CD4-positive, alpha-beta T cell treated with Interferon alpha-2 for 1 hour (primary cell): ENCODE data around the gene HOXA13.

Source experiments
- DNase-seq, 2 donors: peaks; one replicate each; pipeline ENCODE4 v3.0.0-alpha.2; 2020 to 2022

The HOXA13 gene

GRCh38 chr7:27180431-27181420 lies 19.2 kb downstream of the HOXA13 start:
- DNase-seq = no peak

- DNase-seq = peak; percentile 52 to 65
These were observed 20.1 kb downstream of the HOXA13 start for GRCh38 chr7:27179503-27180430.

DNA sequence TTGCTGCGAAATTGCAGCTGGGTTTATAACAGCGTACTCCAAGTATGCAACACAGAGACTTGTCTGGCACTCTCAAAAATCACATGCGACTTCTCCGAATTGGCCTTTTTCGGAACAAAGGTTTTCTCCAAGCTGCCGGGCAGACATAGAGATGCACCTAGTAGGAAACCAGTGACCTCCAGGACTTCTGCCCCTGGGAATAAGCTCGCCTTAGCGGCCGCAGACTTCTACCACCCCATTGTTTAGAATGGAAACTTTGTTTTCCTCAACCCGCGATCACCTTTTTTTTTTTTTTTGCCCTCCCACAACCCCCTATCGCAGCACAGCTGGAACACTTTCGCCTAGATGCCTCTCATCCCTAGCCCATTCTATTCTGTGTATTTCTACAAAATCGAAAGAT lies 20.9 kb downstream of the HOXA13 start:
- no peak for DNase-seq

DNA sequence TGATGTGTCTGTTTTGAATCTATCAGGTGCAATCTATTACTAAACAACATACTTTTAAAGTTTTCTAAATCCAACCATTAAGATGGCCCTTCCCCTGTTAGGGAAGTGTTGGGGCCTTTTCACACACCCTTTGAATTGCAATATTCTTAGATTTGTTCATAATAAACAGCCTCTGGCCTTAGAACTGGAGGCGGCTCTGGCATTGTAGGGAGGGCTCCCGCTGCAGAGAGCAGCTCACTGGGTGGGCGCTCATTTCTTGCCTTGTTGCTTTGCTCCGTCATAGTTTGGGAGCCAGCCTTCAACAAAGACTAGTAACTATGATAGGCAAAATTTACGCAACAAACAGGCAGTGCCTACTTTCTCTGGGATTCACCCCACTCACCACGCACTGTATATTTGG lies 21.5 kb downstream of the HOXA13 start:
- no peak for DNase-seq

DNA sequence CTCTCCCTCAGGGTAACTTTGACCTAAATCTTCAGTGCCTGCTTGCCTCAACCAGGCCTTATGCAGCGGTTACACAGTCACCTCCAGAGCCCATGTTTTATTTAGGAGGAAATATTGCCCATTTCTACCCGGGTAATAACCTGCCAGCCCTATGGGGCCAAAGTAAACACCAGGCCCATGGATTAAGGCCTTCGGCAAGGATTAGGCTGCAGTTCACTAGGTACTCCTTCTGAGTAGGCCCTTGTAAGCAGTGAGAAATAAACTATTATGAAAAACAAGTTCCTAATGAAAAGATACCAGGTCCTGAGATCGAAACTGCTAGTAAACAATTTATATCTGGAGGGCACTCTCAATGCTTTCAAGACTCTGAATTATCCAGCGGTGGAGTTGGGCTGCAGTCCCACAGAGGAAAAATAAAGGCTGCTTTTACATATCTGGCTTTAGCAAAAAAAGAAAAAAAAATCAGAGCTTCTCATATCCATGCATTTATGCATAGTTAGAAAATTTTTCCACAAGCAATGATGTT lies 22.0 kb downstream of the HOXA13 start:
- DNase-seq = no peak

DNA sequence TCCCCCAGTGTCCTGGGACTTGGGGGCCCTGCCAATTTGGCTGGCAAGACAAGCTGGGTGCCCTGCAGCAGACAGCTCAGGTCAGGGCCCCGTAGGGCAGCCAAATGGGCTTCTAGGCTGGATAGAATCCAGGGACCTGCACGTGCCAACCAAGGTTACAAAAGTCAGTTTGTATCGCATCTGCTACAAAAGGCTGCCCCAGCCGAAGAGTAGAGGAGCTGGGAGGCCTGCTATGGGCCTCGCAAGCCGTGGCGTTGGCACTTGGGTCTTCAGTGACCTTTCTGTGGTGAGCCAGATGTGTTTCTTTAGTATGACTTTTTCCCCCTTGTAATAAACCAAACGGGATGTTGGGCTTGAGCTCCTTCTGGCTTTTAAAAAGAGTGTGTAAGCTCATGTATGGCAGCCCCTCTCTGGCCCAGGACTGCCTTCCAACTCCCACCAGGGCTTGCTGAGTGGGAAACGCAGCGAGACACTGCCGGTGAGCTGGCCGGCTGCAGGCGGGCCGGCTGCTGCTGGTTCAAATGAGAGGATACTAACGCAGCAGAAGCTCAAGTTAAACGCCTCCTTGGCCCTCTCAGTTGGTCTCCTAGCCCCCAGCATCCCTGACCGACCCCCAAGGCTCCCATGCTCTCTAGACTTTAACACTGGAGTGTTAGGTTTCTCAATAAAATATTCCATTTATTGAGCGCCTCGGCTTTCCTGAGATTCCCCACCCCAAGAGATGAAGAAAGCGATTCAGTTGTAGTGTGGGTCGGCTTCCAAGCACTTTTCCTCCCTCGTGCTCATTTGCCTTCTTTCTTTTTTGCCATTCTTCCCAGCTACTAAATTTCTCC lies 22.7 kb downstream of the HOXA13 start:
- DNase-seq = no peak

GRCh38 chr7:27176524-27176845 lies 23.4 kb downstream of the HOXA13 start:
- DNase-seq = no peak

DNA sequence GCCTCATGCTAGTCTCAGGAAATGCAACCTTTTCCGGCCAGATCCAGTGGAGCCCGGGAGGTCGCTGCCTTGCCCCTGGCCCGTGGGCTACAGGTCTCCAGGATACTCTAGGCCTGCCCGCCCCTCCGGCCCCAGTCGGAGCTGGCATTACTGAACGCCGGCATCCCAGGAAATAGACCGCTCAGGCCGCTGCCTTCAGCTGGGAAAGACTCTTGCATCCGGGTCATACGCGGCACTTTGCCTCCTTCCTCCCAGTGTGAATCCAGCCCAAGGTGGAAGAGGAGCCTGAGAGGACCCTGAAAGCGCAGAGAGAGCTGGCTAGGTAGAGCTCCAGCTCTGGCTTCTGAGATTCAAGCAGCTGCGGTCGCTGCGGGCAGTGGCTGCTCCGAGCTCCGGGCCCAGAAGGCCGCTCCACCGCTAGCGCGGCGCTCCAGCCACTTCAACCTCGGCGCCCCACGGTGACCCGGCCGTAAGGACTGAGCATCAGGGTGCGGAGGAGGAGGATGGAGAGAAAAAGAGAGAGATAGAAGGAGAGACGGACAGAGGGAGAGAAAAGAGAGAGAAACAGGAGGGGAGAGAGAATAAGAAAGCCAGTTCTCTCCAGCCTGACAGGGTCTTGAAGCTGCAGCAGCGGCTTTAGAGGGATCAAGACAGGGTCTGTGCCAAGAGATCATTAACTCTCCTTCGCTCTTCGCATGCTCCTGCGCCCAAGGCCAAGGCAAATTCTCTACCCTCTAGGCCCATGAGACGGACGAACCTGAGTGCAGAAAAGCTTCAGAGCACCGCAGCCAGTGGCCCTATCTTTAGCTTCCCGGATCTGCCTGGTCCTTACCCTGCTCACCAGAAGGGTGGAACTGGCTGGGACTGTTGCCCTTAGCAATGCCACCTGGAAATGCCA lies 24.0 kb downstream of the HOXA13 start:
- DNase-seq = no peak

GRCh38 chr7:27174874-27175625 lies 24.8 kb downstream of the HOXA13 start:
- DNase-seq = no peak

GRCh38 chr7:27173956-27174873 lies 25.7 kb downstream of the HOXA13 start, which contains the start of gene HOXA10:
Gene HOXA10, minus strand, starts transcription at chr7:27174320. Its CDS starts 14 bp downstream, at chr7:27174306.
- DNase-seq = no peak

DNA sequence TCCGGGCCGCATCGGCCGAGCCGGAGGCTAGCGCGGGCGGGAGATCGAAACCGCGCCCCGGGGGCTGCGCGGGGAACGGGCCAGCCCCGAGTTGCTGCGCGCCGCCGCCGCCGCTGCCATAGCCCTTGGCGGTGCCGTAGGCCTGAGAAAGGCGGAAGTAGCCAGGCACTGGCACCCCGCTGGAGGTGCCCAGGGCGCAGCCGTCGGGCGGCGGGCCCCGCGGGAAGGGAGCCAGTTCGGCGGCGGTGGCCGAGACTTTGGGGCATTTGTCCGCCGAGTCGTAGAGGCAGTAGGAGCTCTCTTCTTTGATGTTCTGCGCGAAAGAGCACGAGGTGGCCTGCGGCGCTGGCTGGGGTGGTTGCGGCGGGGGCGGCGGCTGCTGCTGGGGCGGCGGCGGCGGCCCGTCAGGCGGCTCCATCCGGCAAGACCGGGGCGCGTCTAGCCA lies 26.4 kb downstream of the HOXA13 start:
- peak in 1 of 2 donors; percentile 40 for DNase-seq

DNA sequence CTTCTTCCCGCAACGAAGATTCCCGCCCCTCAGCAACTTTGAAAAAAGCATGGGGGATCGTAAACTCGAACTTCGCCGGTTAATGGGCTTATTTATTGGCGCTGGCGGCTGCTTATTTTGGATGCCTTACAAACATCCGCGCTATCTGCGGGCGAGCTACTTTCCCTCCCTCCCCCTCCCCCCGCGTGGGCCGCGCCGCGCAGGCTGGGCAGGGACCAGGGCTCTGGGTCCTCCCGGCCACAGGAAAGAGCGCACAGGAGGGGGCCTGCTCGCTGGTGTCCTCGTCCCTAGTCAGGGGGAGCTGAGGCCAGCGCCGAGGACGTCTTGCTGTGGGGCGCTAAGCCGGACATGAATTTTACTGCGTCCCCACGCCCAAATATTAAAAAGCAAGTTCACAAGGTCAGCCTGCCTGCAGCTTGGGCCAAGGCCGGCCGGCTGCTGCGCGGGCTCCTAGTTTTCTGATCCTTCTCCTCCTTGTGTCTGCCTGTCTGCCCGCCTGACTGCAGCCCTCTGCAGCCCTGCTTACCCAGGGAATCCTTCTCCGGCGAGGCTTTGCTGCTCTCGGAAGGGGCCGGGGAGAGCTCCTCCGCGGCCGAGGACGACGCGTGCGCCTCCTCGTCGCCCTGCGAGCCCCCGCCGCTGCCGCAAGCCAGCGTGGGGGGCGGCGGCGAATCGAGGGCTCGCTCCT lies 26.9 kb downstream of the HOXA13 start:
- no peak for DNase-seq

GRCh38 chr7:27172315-27172774 lies 27.5 kb downstream of the HOXA13 start:
- no peak for DNase-seq

DNA sequence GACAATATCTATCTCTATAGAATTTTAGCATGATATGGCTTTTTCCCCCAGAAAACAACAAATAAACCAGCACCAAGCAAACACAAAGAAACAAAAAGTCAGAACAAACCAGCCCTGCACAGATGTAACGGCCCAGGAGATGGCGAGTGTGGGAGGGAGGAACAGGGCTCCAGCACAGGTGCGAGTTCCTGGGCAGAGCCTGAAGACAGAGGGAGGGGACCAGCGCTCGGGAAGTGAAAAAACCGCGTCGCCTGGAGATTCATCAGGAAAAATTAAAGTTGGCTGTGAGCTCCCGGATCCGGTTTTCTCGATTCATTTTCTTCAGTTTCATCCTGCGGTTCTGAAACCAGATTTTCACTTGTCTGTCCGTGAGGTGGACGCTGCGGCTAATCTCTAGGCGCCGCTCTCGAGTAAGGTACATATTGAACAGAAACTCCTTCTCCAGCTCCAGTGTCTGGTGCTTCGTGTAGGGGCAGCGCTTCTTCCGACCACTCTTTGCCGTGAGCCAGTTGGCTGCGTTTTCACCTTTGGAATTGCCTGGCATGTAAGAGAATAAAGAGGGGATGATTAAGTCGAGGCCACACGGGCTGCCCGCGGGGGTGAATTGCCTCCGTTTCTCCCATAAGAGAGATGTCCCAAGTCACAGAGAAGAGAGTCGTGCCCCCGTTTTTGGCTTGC lies 28.1 kb downstream of the HOXA13 start:
- no peak for DNase-seq

- no peak for DNase-seq
These were observed 28.6 kb downstream of the HOXA13 start for GRCh38 chr7:27171325-27171636.

DNA sequence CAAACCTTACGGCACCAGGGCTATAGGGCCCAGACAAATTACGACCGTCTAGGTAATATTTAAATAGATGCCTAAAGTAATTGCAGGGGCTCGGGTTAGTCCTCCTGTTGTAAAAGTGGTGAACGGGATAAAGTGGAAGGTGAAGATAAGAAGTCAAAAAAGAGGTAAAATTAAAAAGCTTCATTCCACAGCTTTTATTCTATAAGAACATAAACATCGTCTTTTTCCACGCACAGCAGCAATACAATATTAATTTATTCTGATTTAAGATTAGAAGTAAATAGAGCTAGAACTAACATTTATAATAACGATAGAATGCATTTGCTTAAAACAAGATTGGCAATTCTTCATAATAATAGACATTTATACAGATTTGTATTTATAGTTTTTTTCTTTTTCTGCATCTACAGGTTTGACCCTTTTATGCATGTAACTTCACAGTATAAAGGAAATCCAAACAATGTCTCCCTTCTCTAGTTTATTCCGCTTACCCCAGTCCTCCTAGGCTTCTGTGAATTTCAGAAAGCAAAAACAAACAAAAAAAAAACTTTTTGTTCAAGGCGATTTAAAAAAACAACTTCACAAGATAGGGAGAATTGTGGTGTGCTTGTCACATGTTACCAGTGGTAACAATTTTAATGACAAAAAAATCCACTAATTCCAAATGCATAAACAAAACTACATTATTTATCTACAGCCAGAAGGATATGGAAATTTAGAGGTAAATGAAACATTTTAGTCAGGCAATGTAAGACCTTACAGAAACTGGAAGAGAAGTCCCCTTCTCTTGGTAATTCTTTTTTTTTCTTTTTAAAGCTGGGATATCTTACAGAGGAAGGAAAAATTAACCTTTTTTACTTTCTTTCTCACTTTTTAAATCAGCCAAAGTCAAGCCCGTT lies 29.2 kb downstream of the HOXA13 start:
- no peak for DNase-seq
